ENCODE measurements around the gene CCDC86. TPM values are rescaled to one million over a fixed set of nuclear protein-coding genes. Genes with fewer than 3 reads are reported as not detected.

The CCDC86 gene
- total RNA-seq, 1 experiment from 2014 or later, result 53.5 TPM

DNA sequence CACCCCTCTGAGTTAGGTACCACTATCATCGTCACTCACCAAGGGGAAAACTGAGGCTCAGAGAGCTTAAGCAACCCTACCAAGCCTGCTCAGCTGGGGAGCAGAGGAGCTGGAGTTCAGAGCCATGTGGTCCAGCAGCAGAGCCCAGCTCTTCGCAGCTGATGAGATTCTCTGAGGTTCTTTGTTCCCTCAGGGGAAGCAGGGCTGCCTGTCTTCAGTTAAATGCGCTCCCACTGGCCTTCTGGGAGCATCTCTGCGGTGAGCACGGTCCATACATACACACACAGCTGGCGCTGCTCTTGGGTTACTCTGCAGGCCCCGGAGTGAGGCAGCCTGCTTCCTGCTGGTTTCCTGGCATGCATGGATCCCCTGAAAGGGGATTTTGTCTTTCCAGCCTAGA lies 19.0 kb downstream of the CCDC86 start (continued):
- TF ChIP-seq, protein P1, sequence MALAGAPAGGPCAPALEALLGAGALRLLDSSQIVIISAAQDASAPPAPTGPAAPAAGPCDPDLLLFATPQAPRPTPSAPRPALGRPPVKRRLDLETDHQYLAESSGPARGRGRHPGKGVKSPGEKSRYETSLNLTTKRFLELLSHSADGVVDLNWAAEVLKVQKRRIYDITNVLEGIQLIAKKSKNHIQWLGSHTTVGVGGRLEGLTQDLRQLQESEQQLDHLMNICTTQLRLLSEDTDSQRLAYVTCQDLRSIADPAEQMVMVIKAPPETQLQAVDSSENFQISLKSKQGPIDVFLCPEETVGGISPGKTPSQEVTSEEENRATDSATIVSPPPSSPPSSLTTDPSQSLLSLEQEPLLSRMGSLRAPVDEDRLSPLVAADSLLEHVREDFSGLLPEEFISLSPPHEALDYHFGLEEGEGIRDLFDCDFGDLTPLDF (CRISPR knock-in tag; IDR thresholded peaks at IDR 0.05), result no peak

DNA sequence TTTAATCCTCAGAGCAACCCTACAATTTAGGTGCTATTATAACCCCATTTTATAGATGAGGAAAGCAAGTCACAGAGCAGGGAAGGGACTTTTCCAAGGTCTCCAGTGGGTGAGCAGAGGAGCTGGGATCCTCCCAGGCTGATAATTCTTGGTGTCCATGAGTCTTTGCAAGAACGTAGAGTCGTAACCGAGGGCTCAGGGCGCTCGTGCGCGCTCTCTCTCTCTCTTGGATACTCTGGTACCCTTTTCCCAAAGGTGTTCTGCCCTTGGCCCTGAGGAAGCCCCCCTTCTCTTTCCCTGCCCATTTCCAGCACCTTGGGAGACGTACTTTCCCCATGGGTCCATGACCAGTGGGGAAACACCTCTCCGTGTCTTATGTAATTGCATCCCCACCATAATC lies 20.3 kb downstream of the CCDC86 start:
- Mint-ChIP-seq H3K4me3 (no peak overlapping the region), H3K27me3 (ENCODE audit: low read depth) (no peaks in the 10 kb centered on the region; the same call in 1 of the 2 replicates)
- POLR2A ChIA-PET, result no interaction called here

DNA sequence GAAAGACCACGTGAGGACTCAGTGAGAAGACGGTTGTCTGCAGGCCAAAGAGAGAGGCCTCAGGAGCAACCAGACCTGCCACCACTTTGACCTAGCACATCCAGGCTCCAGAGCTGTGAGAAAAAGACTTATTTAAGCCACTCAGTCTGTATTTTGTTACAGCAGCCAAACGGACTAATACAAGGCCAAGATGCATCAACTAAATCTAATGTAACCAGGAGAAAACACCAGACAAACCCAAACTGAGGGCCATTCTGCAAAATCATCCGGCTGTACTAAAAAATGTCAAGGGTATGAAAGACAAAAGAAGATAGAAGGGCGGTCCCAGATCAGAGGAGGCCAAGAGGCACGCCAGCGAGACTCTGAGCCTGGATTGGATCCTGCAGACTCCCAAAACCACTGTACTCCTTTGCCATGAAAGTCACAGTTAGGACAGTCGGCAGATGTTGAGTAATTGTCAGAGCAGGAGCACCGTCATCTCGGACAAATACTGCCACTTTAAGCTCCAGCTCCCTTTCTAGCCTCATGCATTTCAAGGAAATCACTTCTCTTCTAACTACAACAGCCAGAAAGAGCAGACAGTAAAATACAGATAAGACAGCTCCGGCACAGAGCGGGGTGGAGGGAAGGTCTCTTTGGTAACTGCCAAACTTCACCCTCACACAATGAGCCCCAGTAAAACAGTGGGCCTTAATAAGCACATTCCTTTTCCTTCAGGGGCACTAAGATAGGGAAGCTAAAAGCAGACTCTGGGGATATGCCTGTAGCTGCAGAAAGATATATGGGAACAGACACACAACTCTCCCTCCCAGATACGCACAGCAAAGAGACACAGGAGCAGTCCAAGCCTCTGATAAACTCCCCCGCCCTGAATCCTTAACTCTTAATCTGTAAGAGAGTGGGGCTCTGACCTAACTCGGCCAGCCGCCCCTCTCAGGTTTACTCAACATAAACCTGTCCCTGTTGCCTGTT lies 21.9 kb downstream of the CCDC86 start:
- Mint-ChIP-seq H3K27ac (no peak overlapping the region), H3K9me3 (no peaks in the 10 kb centered on the region), H3K4me1 (no peaks in the 10 kb centered on the region), H3K4me3 (no peak overlapping the region), H3K36me3 (no peaks in the 10 kb centered on the region), H3K27me3 (ENCODE audit: low read depth) (no peaks in the 10 kb centered on the region; the same call in 1 of the 2 replicates)
- ChIA-PET POLR2A (no interaction called here), CTCF (interaction anchor here (2.1 to 2.4 kb wide), 2 partner anchors 24 to 26 kb away, joined by 5 to 8 read pairs; no protein-coding TSS in a partner anchor)
- ATAC-seq (no peak), DNase-seq (ENCODE audit: low spot score) (no peak)
- TF ChIP-seq CREM (CRISPR knock-in tag; IDR thresholded peaks at IDR 0.05) (no peak), ATF6 (CRISPR knock-in tag; IDR thresholded peaks at IDR 0.05) (no peak), USF2 (CRISPR knock-in tag; IDR thresholded peaks at IDR 0.05) (no peak), SP1 (CRISPR knock-in tag; conservative IDR thresholded peaks at IDR 0.05) (no peak), ZNF671 (CRISPR knock-in tag; IDR thresholded peaks at IDR 0.05) (no peak), CBFB (CRISPR knock-in tag; IDR thresholded peaks at IDR 0.05; ENCODE audit: low read depth) (no peak), ATF1 (CRISPR knock-in tag; IDR thresholded peaks at IDR 0.05) (no peak), MAX (CRISPR knock-in tag; IDR thresholded peaks at IDR 0.05) (no peak), HMGA2 (CRISPR knock-in tag; IDR thresholded peaks at IDR 0.05) (no peak), ESRRA (CRISPR knock-in tag; IDR thresholded peaks at IDR 0.05; ENCODE audit: borderline replicate concordance) (no peak), ZNF219 (CRISPR knock-in tag; IDR thresholded peaks at IDR 0.05; ENCODE audit: borderline replicate concordance) (no peak), TEAD1 (CRISPR knock-in tag; IDR thresholded peaks at IDR 0.05) (no peak), CDX4 (CRISPR knock-in tag; IDR thresholded peaks at IDR 0.05; ENCODE audit: borderline replicate concordance) (no peak)

More for the DNA sequence above, 20.3 kb downstream of the CCDC86 start:
- Mint-ChIP-seq H3K4me1 (no peaks in the 10 kb centered on the region), H3K27ac (no peak overlapping the region), H3K36me3 (no peaks in the 10 kb centered on the region), H3K9me3 (no peaks in the 10 kb centered on the region)
- ATAC-seq (no peak), DNase-seq (ENCODE audit: low spot score) (no peak)
- TF ChIP-seq ERG (CRISPR knock-in tag; IDR thresholded peaks at IDR 0.05), result no peak
- no peak for TF ChIP-seq OVOL2 (CRISPR knock-in tag; IDR thresholded peaks at IDR 0.05; ENCODE audit: borderline replicate concordance)
- no peak for TF ChIP-seq TEAD4 (CRISPR knock-in tag; IDR thresholded peaks at IDR 0.05)
- TF ChIP-seq SOX15 (CRISPR knock-in tag; IDR thresholded peaks at IDR 0.05), result no peak
- TF ChIP-seq, protein P2, sequence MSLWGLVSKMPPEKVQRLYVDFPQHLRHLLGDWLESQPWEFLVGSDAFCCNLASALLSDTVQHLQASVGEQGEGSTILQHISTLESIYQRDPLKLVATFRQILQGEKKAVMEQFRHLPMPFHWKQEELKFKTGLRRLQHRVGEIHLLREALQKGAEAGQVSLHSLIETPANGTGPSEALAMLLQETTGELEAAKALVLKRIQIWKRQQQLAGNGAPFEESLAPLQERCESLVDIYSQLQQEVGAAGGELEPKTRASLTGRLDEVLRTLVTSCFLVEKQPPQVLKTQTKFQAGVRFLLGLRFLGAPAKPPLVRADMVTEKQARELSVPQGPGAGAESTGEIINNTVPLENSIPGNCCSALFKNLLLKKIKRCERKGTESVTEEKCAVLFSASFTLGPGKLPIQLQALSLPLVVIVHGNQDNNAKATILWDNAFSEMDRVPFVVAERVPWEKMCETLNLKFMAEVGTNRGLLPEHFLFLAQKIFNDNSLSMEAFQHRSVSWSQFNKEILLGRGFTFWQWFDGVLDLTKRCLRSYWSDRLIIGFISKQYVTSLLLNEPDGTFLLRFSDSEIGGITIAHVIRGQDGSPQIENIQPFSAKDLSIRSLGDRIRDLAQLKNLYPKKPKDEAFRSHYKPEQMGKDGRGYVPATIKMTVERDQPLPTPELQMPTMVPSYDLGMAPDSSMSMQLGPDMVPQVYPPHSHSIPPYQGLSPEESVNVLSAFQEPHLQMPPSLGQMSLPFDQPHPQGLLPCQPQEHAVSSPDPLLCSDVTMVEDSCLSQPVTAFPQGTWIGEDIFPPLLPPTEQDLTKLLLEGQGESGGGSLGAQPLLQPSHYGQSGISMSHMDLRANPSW (CRISPR knock-in tag; conservative IDR thresholded peaks at IDR 0.05; ENCODE audit: low read depth), result no peak
- no peak for TF ChIP-seq TP53 (CRISPR knock-in tag; IDR thresholded peaks at IDR 0.05)
- TF ChIP-seq, protein P3, sequence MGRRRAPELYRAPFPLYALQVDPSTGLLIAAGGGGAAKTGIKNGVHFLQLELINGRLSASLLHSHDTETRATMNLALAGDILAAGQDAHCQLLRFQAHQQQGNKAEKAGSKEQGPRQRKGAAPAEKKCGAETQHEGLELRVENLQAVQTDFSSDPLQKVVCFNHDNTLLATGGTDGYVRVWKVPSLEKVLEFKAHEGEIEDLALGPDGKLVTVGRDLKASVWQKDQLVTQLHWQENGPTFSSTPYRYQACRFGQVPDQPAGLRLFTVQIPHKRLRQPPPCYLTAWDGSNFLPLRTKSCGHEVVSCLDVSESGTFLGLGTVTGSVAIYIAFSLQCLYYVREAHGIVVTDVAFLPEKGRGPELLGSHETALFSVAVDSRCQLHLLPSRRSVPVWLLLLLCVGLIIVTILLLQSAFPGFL (CRISPR knock-in tag; IDR thresholded peaks at IDR 0.05; ENCODE audit: borderline replicate concordance), result no peak
- TF ChIP-seq NR2C2 (CRISPR knock-in tag; IDR thresholded peaks at IDR 0.05), result no peak
- CTCF ChIA-PET, result interaction anchor here (2.1 to 2.5 kb wide), 2 partner anchors 24 to 25 kb away, joined by 5 to 9 read pairs; no protein-coding TSS in a partner anchor
